RWPE2 (cell line): Measurements from ENCODE around the gene C1orf122.

Source experiments
- ATAC-seq: fragments of 200-7000 bp; cut with Tn5 transposase; 3 replicates; pipeline ENCODE4 v1.9.1; 2021; ENCODE audit warnings: low read depth
- DNase-seq: peaks from one replicate; pipeline ENCODE4 v3.0.0-alpha.2; 2020; ENCODE audit warnings: low spot score
- H3K27ac ChIP-seq: fragments of 450-650 bp; 2 replicates; pipeline ENCODE4 v1.5.1; 2017; ENCODE audit warnings: mild to moderate bottlenecking; ENCODE audit not compliant: poor library complexity, severe bottlenecking
- H3K27me3 ChIP-seq: fragments of 250-450 bp; sonication (Bioruptor Pico); 2 replicates; pipeline ENCODE4 v1.5.1; 2021; ENCODE audit warnings: mild to moderate bottlenecking, moderate library complexity; ENCODE audit not compliant: insufficient read depth, poor library complexity, severe bottlenecking
- H3K36me3 ChIP-seq: fragments of 250-450 bp; sonication (Bioruptor Pico); 2 replicates; pipeline ENCODE4 v1.5.1; 2020; ENCODE audit warnings: low read depth, mild to moderate bottlenecking, moderate library complexity
- H3K4me1 ChIP-seq: fragments of 250-450 bp; sonication (Bioruptor Pico); 2 replicates; pipeline ENCODE4 v1.5.1; 2021; ENCODE audit warnings: mild to moderate bottlenecking, moderate library complexity; ENCODE audit not compliant: insufficient read depth, poor library complexity, severe bottlenecking
- H3K4me3 ChIP-seq: fragments of 250-450 bp; sonication (Bioruptor Pico); 2 replicates; pipeline ENCODE4 v1.5.1; 2021; ENCODE audit warnings: mild to moderate bottlenecking, moderate library complexity; ENCODE audit not compliant: severe bottlenecking
- H3K9me3 ChIP-seq: fragments of 250-450 bp; sonication (Bioruptor Pico); 2 replicates; pipeline ENCODE4 v1.5.1; 2021; ENCODE audit warnings: mild to moderate bottlenecking, moderate library complexity; ENCODE audit not compliant: severe bottlenecking
- CTCF ChIP-seq: fragments of 450-650 bp; IDR thresholded peaks from one replicate; pipeline ENCODE4 v1.5.1; 2017; ENCODE audit warnings: mild to moderate bottlenecking, moderate library complexity; ENCODE audit not compliant: poor library complexity, severe bottlenecking

C1orf122 gene

DNA sequence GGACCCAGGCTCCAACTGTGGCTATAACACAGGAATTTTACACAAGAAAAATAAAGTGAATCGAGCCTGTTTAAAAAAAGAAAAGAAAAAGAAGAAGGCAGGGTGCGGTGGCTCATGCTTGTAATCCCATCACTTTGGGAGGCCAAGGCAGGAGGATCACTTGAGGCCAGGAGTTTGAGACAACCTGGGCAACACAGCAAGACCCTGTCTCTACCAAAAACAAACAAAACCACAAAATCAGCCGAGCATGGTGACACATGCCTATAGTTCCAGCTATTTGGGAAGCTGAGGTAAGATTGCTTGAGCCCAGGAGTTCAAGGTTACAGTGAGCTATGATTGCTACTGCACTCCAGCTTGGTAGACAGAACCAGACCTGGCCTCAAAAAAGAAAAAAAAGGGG is 34.1 kb downstream of the C1orf122 start:
- DNase-seq (no peak), ATAC-seq (no peak)
- Histone ChIP-seq H3K4me3 (no peak overlapping the region), H3K36me3 (peaks cover 44% of the 10 kb centered on the region), H3K4me1 (peaks cover 5% of the 10 kb centered on the region), H3K27me3 (no peaks in the 10 kb centered on the region), H3K9me3 (no peaks in the 10 kb centered on the region), H3K27ac (no peak overlapping the region)
- no peak for TF ChIP-seq CTCF

- H3K27ac ChIP-seq: no peak overlapping the region
- no peaks in the 10 kb centered on the region for H3K27me3 ChIP-seq
- DNase-seq (no peak), ATAC-seq (no peak)
- H3K4me3 ChIP-seq: no peak overlapping the region
- peaks cover 21% of the 10 kb centered on the region for H3K36me3 ChIP-seq
- TF ChIP-seq CTCF: no peak
- peaks cover 5% of the 10 kb centered on the region for H3K4me1 ChIP-seq
- H3K9me3 ChIP-seq: no peaks in the 10 kb centered on the region
These were observed 36.9 kb downstream of the C1orf122 start for GRCh38 chr1:37844536-37844935.

GRCh38 chr1:37845049-37845646 is 37.6 kb downstream of the C1orf122 start:
- no peak for ATAC-seq
- H3K27me3 ChIP-seq: no peaks in the 10 kb centered on the region
- H3K9me3 ChIP-seq: no peaks in the 10 kb centered on the region
- DNase-seq: no peak
- peak overlapping the region; percentile 25 for H3K27ac ChIP-seq
- H3K4me1 ChIP-seq: peaks cover 5% of the 10 kb centered on the region
- H3K36me3 ChIP-seq: peaks cover 15% of the 10 kb centered on the region; the same call in 1 of the 2 replicates
- no peak overlapping the region for H3K4me3 ChIP-seq
- TF ChIP-seq CTCF: no peak

DNA sequence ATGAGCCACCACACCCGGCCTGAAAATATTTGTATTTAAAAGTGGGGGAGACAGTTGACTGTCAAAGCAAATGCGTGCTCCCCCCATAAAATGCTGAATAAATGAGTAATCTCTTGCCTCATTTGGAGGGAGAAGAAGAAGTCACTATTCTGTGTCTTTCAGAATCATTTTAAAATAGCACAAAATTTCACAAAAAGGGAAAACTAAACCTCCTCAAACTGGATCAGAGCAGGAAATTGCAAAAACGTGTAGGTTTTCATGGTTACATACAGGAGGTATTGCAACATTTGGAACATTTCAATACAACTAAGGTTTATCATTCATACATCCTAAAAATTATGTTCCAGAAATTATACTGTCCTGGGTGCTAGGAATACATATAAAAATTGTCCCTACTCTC is 38.2 kb downstream of the C1orf122 start:
- ATAC-seq (no peak), DNase-seq (no peak)
- no peak for TF ChIP-seq CTCF
- H3K27ac ChIP-seq: peak overlapping the region; percentile 25
- no peaks in the 10 kb centered on the region for H3K27me3 ChIP-seq
- no peaks in the 10 kb centered on the region for H3K9me3 ChIP-seq
- peaks cover 9% of the 10 kb centered on the region for H3K4me1 ChIP-seq
- peaks cover 15% of the 10 kb centered on the region; the same call in 1 of the 2 replicates for H3K36me3 ChIP-seq
- no peak overlapping the region for H3K4me3 ChIP-seq

GRCh38 chr1:37846647-37847339 is 39.2 kb downstream of the C1orf122 start:
- no peak overlapping the region for H3K4me3 ChIP-seq
- H3K36me3 ChIP-seq: peaks cover 10% of the 10 kb centered on the region; the same call in 1 of the 2 replicates
- H3K27me3 ChIP-seq: no peaks in the 10 kb centered on the region
- ATAC-seq (no peak), DNase-seq (no peak)
- no peaks in the 10 kb centered on the region for H3K9me3 ChIP-seq
- peaks cover 15% of the 10 kb centered on the region for H3K4me1 ChIP-seq
- no peak for TF ChIP-seq CTCF
- peak overlapping the region; percentile 25 for H3K27ac ChIP-seq
